Kidney (tissue), 14 donors: ENCODE measurements around the gene PRLR. TPM values are rescaled to one million over a fixed set of nuclear protein-coding genes. Genes with fewer than 3 reads are reported as not detected.

Experiments used
- DNase-seq, 5 donors: peaks; one replicate each; pipeline ENCODE4 v3.0.0-alpha.2; 2013 to 2020
- FAIRE-seq: peaks from 2 replicates; lab custom pipeline; 2012; peaks lifted over from hg19 to GRCh38; lab: Jason Lieb, UNC
- H3K27ac ChIP-seq, 2 donors: one replicate each; pipeline ENCODE4 v1.7.0; 2013; ENCODE audit warnings: low read depth in 2 of 2, low read length in 2 of 2, inconsistent platforms in 1 of 2
- H3K27me3 ChIP-seq: one replicate; pipeline ENCODE4 v1.7.1; 2013; ENCODE audit warnings: low read length, inconsistent platforms; ENCODE audit not compliant: control insufficient read depth, insufficient read depth
- H3K36me3 ChIP-seq, 3 donors: one replicate each; pipeline versions ENCODE4 v1.7.0 to v1.7.1; 2013; ENCODE audit warnings: low read length in 3 of 3, control low read depth in 1 of 3, inconsistent platforms in 1 of 3; ENCODE audit not compliant: insufficient read depth in 3 of 3, control insufficient read depth in 2 of 3
- H3K4me1 ChIP-seq, 3 donors: one replicate each; pipeline versions ENCODE4 v1.7.0 to v1.7.1; 2013; ENCODE audit warnings: low read length in 3 of 3, inconsistent platforms in 1 of 3, low read depth in 1 of 3; ENCODE audit not compliant: control insufficient read depth in 2 of 3, insufficient read depth in 2 of 3
- H3K4me3 ChIP-seq, 3 donors: one replicate each; pipeline versions ENCODE4 v1.7.0 to v1.8.1; 2013; ENCODE audit warnings: low read length in 3 of 3, control low read depth in 1 of 3, inconsistent platforms in 1 of 3
- H3K9ac ChIP-seq, 3 donors: one replicate each; pipeline versions ENCODE4 v1.7.0 to v1.7.1; 2013; ENCODE audit warnings: low read length in 3 of 3, control low read depth in 1 of 3, inconsistent platforms in 1 of 3
- H3K9me3 ChIP-seq, 3 donors: one replicate each; pipeline versions ENCODE4 v1.7.0 to v1.7.1; 2013; ENCODE audit warnings: low read length in 3 of 3, control low read depth in 1 of 3, inconsistent platforms in 1 of 3; ENCODE audit not compliant: control insufficient read depth in 2 of 3, insufficient read depth in 1 of 3
- CTCF ChIP-seq: IDR thresholded peaks from 3 replicates; pipeline ENCODE4 v1.5.1; 2012; ENCODE audit warnings: mild to moderate bottlenecking, moderate library complexity, borderline replicate concordance; ENCODE audit not compliant: insufficient read depth; ENCODE audit errors: extremely low read depth
- intact Hi-C: fragments of 100-400 bp; cut with DNase I; formaldehyde crosslinking; loops from one replicate; pipeline ENCODE4 v1.11.1; 2022
- polyA plus RNA-seq: library from polyadenylated mRNA; stranded (reverse); fragments of 350-450 nt; fragmentation: Illumina TruSeq; extraction: RNeasy Lipid Tissue Mini Kit (QIAGEN cat#74804); gene quantifications from one replicate; pipeline ENCODE4 v1.2.3, GENCODE V29; 2014; ENCODE audit warnings: low read depth, low replicate concordance; ENCODE audit not compliant: insufficient read depth
- total RNA-seq: library from RNA; stranded (reverse); fragmentation: NEBNext Ultra II Directional; extraction: Animal tissue kit (Norgen Biotek cat#: 25700); gene quantifications from one replicate; pipeline ENCODE4 v1.2.1, GENCODE V29; 2021
- donor health status: control.
- donor health status: control.
- donor health status: control.
- donor health status: control.
- donor health status: control.
- donor health status: DM: yes; HTN: yes; CAD: no.
- donor health status: Normal renal cell carcinoma (clear cell type).

Gene PRLR
- total and polyA plus RNA-seq, 2 donors from 2014 or later = 6.3 to 9.3 TPM

- intact Hi-C loops = no loop called here
- DNase-seq (no peak), FAIRE-seq (no peak)
- H3K9ac ChIP-seq = no peak overlapping the region
- H3K4me3 ChIP-seq = no peak overlapping the region
- H3K27me3 ChIP-seq = no peaks in the 10 kb centered on the region
- H3K4me1 ChIP-seq = peaks cover 0 to 7% (median 0%) of the 10 kb centered on the region in 3 donors
- H3K27ac ChIP-seq = no peak overlapping the region
- no peaks in the 10 kb centered on the region for H3K9me3 ChIP-seq
- no peak for TF ChIP-seq CTCF
- no peaks in the 10 kb centered on the region for H3K36me3 ChIP-seq
Observed at GRCh38 chr5:35059251-35059650, 171.0 kb downstream of the PRLR start.

- peaks cover 0 to 7% (median 0%) of the 10 kb centered on the region in 3 donors for H3K4me1 ChIP-seq
- H3K27me3 ChIP-seq = no peaks in the 10 kb centered on the region
- no peak overlapping the region for H3K9ac ChIP-seq
- intact Hi-C loops = no loop called here
- H3K9me3 ChIP-seq = no peaks in the 10 kb centered on the region
- H3K27ac ChIP-seq = no peak overlapping the region
- FAIRE-seq (no peak), DNase-seq (no peak)
- no peaks in the 10 kb centered on the region for H3K36me3 ChIP-seq
- no peak for TF ChIP-seq CTCF
- H3K4me3 ChIP-seq = no peak overlapping the region
Observed at GRCh38 chr5:35058374-35058788, 171.9 kb downstream of the PRLR start.

GRCh38 chr5:35056686-35057085 lies 173.6 kb downstream of the PRLR start:
- Histone ChIP-seq H3K4me1 (peaks cover 0 to 7% (median 0%) of the 10 kb centered on the region in 3 donors), H3K9ac (no peak overlapping the region), H3K27me3 (no peaks in the 10 kb centered on the region), H3K9me3 (no peaks in the 10 kb centered on the region), H3K27ac (no peak overlapping the region), H3K4me3 (no peak overlapping the region), H3K36me3 (no peaks in the 10 kb centered on the region)
- FAIRE-seq (no peak), DNase-seq (no peak)
- no peak for TF ChIP-seq CTCF
- intact Hi-C loops = no loop called here

GRCh38 chr5:35052838-35053237 lies 177.4 kb downstream of the PRLR start:
- H3K9me3 ChIP-seq = no peaks in the 10 kb centered on the region
- no peaks in the 10 kb centered on the region for H3K36me3 ChIP-seq
- H3K4me3 ChIP-seq = no peak overlapping the region
- DNase-seq (no peak), FAIRE-seq (no peak)
- H3K4me1 ChIP-seq = peaks cover 0 to 4% (median 0%) of the 10 kb centered on the region in 3 donors
- H3K9ac ChIP-seq = no peak overlapping the region
- intact Hi-C loops = no loop called here
- no peak for TF ChIP-seq CTCF
- H3K27me3 ChIP-seq = no peaks in the 10 kb centered on the region
- no peak overlapping the region for H3K27ac ChIP-seq
